ENCODE measurements around the gene LEPROT. TPM values are rescaled to one million over a fixed set of nuclear protein-coding genes. Genes with fewer than 3 reads are reported as not detected.

Gene LEPROT
- total and polyA plus RNA-seq, 4 donors = 23.6 to 43.4 (median 36.3) TPM

GRCh38 chr1:65414538-65414937 lies 5.9 kb upstream of the LEPROT start:
- 85% methylated on average over 4 of the region's 4 CpGs for WGBS
- Histone ChIP-seq H3K4me1 (ENCODE audit: control insufficient read depth in 4 of 4, insufficient read depth in 4 of 4, low read length in 3 of 4) (peaks cover 0 to 3% (median under 1%) of the 10 kb centered on the region in 4 donors), H3K27me3 (ENCODE audit: control insufficient read depth in 4 of 4, insufficient read depth in 4 of 4, low read length in 3 of 4) (no peaks in the 10 kb centered on the region), H3K9me3 (ENCODE audit: control insufficient read depth in 4 of 4, low read length in 3 of 4) (no peaks in the 10 kb centered on the region), H3K27ac (ENCODE audit: low read depth in 1 of 2, low read length in 2 of 2) (no peak overlapping the region), H3K36me3 (ENCODE audit: control insufficient read depth in 4 of 4, insufficient read depth in 3 of 4, low read depth in 1 of 4, low read length in 3 of 4) (no peaks in the 10 kb centered on the region), H3K4me3 (ENCODE audit: low read depth in 1 of 3, low read length in 3 of 3) (no peak overlapping the region), H3K9ac (ENCODE audit: low read depth in 1 of 2, low read length in 2 of 2) (no peak overlapping the region)
- TF ChIP-seq GABPA (IDR thresholded peaks at IDR 0.05 in 1 of 2, conservative IDR thresholded peaks at IDR 0.05 in 1 of 2) = no peak
- TF ChIP-seq TAF1 (conservative IDR thresholded peaks at IDR 0.05) = no peak
- no peak for TF ChIP-seq ZBTB33 (IDR thresholded peaks at IDR 0.05)
- TF ChIP-seq RXRA (IDR thresholded peaks at IDR 0.05) = no peak
- no peak for DNase-seq (ENCODE audit: low spot score)

DNA sequence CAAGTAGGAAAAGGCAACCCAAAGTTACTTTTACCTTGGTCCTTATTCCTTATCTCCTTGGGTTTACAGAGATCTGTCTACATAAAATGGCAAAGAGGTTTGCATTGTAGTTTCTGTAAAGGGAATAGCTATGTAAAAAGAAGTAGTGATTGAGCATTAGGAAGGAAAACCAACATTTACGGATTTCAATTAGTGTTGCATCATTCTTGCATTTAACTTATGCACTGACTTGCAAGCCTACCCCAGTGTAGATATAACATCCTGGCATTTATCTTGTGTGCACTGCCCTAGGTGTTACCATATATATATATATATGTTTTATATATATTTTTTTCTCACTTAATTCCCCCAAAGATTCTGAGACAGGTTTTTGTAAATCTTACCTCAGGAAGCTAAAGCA lies 3.7 kb upstream of the LEPROT start:
- Histone ChIP-seq H3K9me3 (ENCODE audit: control insufficient read depth in 4 of 4, low read length in 3 of 4) (no peaks in the 10 kb centered on the region), H3K27me3 (ENCODE audit: control insufficient read depth in 4 of 4, insufficient read depth in 4 of 4, low read length in 3 of 4) (no peaks in the 10 kb centered on the region), H3K36me3 (ENCODE audit: control insufficient read depth in 4 of 4, insufficient read depth in 3 of 4, low read depth in 1 of 4, low read length in 3 of 4) (no peaks in the 10 kb centered on the region), H3K9ac (ENCODE audit: low read depth in 1 of 2, low read length in 2 of 2) (no peak overlapping the region), H3K27ac (ENCODE audit: low read depth in 1 of 2, low read length in 2 of 2) (no peak overlapping the region), H3K4me1 (ENCODE audit: control insufficient read depth in 4 of 4, insufficient read depth in 4 of 4, low read length in 3 of 4) (peaks cover 0 to 10% (median 4%) of the 10 kb centered on the region in 4 donors), H3K4me3 (ENCODE audit: low read depth in 1 of 3, low read length in 3 of 3) (no peak overlapping the region)
- 94% methylated on average over 1 of the region's 1 CpG for WGBS
- no peak for DNase-seq (ENCODE audit: low spot score)
- TF ChIP-seq JUND (IDR thresholded peaks at IDR 0.05) = no peak
- no peak for TF ChIP-seq RXRA (IDR thresholded peaks at IDR 0.05)
- TF ChIP-seq NR2F2 (IDR thresholded peaks at IDR 0.05) = no peak
- TF ChIP-seq EGR1 (IDR thresholded peaks at IDR 0.05; ENCODE audit: low read depth in 2 of 2) = no peak
- TF ChIP-seq FOXA2 (IDR thresholded peaks at IDR 0.05) = no peak
- TF ChIP-seq TAF1 (conservative IDR thresholded peaks at IDR 0.05) = no peak
- TF ChIP-seq HNF4A (conservative IDR thresholded peaks at IDR 0.05) = no peak
- TF ChIP-seq, protein P1, sequence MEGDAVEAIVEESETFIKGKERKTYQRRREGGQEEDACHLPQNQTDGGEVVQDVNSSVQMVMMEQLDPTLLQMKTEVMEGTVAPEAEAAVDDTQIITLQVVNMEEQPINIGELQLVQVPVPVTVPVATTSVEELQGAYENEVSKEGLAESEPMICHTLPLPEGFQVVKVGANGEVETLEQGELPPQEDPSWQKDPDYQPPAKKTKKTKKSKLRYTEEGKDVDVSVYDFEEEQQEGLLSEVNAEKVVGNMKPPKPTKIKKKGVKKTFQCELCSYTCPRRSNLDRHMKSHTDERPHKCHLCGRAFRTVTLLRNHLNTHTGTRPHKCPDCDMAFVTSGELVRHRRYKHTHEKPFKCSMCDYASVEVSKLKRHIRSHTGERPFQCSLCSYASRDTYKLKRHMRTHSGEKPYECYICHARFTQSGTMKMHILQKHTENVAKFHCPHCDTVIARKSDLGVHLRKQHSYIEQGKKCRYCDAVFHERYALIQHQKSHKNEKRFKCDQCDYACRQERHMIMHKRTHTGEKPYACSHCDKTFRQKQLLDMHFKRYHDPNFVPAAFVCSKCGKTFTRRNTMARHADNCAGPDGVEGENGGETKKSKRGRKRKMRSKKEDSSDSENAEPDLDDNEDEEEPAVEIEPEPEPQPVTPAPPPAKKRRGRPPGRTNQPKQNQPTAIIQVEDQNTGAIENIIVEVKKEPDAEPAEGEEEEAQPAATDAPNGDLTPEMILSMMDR (IDR thresholded peaks at IDR 0.05; ENCODE audit: low read depth, low read length, missing input control) = no peak
- TF ChIP-seq FOXA1 (IDR thresholded peaks at IDR 0.05) = no peak
- TF ChIP-seq, protein P2, sequence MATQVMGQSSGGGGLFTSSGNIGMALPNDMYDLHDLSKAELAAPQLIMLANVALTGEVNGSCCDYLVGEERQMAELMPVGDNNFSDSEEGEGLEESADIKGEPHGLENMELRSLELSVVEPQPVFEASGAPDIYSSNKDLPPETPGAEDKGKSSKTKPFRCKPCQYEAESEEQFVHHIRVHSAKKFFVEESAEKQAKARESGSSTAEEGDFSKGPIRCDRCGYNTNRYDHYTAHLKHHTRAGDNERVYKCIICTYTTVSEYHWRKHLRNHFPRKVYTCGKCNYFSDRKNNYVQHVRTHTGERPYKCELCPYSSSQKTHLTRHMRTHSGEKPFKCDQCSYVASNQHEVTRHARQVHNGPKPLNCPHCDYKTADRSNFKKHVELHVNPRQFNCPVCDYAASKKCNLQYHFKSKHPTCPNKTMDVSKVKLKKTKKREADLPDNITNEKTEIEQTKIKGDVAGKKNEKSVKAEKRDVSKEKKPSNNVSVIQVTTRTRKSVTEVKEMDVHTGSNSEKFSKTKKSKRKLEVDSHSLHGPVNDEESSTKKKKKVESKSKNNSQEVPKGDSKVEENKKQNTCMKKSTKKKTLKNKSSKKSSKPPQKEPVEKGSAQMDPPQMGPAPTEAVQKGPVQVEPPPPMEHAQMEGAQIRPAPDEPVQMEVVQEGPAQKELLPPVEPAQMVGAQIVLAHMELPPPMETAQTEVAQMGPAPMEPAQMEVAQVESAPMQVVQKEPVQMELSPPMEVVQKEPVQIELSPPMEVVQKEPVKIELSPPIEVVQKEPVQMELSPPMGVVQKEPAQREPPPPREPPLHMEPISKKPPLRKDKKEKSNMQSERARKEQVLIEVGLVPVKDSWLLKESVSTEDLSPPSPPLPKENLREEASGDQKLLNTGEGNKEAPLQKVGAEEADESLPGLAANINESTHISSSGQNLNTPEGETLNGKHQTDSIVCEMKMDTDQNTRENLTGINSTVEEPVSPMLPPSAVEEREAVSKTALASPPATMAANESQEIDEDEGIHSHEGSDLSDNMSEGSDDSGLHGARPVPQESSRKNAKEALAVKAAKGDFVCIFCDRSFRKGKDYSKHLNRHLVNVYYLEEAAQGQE (IDR thresholded peaks at IDR 0.05) = no peak
- TF ChIP-seq SP1 (IDR thresholded peaks at IDR 0.05) = no peak
- no peak for TF ChIP-seq GABPA (IDR thresholded peaks at IDR 0.05 in 1 of 2, conservative IDR thresholded peaks at IDR 0.05 in 1 of 2)
- TF ChIP-seq YY1 (IDR thresholded peaks at IDR 0.05) = no peak
- TF ChIP-seq HNF4G (IDR thresholded peaks at IDR 0.05) = no peak
- TF ChIP-seq ATF3 (IDR thresholded peaks at IDR 0.05) = no peak
- no peak for TF ChIP-seq RAD21 (IDR thresholded peaks at IDR 0.05)
- no peak for TF ChIP-seq ZBTB33 (IDR thresholded peaks at IDR 0.05)
- no peak for TF ChIP-seq MAX (IDR thresholded peaks at IDR 0.05)

Measured in liver (tissue), 9 donors.